Measurements from ENCODE around the gene MFNG. TPM values are rescaled to one million over a fixed set of nuclear protein-coding genes. Genes with fewer than 3 reads are reported as not detected.

Gene MFNG
- total RNA-seq, 1 donor from 2014 or later, result 2.3 TPM

GRCh38 chr22:37516456-37516855 is 30.3 kb upstream of the MFNG start:
- no peaks in the 10 kb centered on the region for H3K36me3 ChIP-seq
- no peaks in the 10 kb centered on the region for H3K9me3 ChIP-seq (ENCODE audit: low read depth)
- Mint-ChIP-seq H3K27ac (no peak overlapping the region), H3K9me3 (peaks cover 4% of the 10 kb centered on the region), H3K36me3 (peaks cover 4% of the 10 kb centered on the region), H3K4me3 (no peak overlapping the region), H3K4me1 (peaks cover 48% of the 10 kb centered on the region), H3K27me3 (ENCODE audit: insufficient read depth, low read depth) (peaks cover 26% of the 10 kb centered on the region)
- TF ChIP-seq CTCF (IDR thresholded peaks at IDR 0.05) (no peak), EZH2phosphoT487 (IDR thresholded peaks at IDR 0.05) (no peak), EZH2 (IDR thresholded peaks at IDR 0.05) (no peak)
- peaks cover 47% of the 10 kb centered on the region for H3K27me3 ChIP-seq
- DNase-seq (ENCODE audit: low spot score), result no peak
- peaks cover 14% of the 10 kb centered on the region for H3K4me1 ChIP-seq
- H2AFZ ChIP-seq (replicated peaks), result no peak overlapping the region
- no peaks in the 10 kb centered on the region for H4K20me1 ChIP-seq (ENCODE audit: low read depth)
- H3K79me2 ChIP-seq (ENCODE audit: low read depth), result no peaks in the 10 kb centered on the region
- H3K4me3 ChIP-seq, result no peak overlapping the region
- peaks cover 14% of the 10 kb centered on the region for H3F3A ChIP-seq (ENCODE audit: low read depth)
- H3K9ac ChIP-seq, result no peak overlapping the region
- H3K4me2 ChIP-seq, result no peak overlapping the region
- no peak overlapping the region for H3K27ac ChIP-seq

- H3K27ac ChIP-seq, result no peak overlapping the region
- no peak overlapping the region for H3K27ac Mint-ChIP-seq
- no peaks in the 10 kb centered on the region for H3K9me3 ChIP-seq (ENCODE audit: low read depth)
- no peaks in the 10 kb centered on the region for H4K20me1 ChIP-seq (ENCODE audit: low read depth)
- TF ChIP-seq EZH2phosphoT487 (IDR thresholded peaks at IDR 0.05), result no peak
- no peak for TF ChIP-seq EZH2 (IDR thresholded peaks at IDR 0.05)
- no peak for TF ChIP-seq CTCF (IDR thresholded peaks at IDR 0.05)
- H3K4me2 ChIP-seq, result no peak overlapping the region
- peaks cover 41% of the 10 kb centered on the region for H3K27me3 ChIP-seq
- no peak overlapping the region for H2AFZ ChIP-seq (replicated peaks)
- no peak overlapping the region for H3K9ac ChIP-seq
- H3K4me1 ChIP-seq, result peaks cover 14% of the 10 kb centered on the region
- H3K36me3 Mint-ChIP-seq, result peaks cover 4% of the 10 kb centered on the region
- H3K36me3 ChIP-seq, result no peaks in the 10 kb centered on the region
- no peak overlapping the region for H3K4me3 Mint-ChIP-seq
- peaks cover 27% of the 10 kb centered on the region for H3K27me3 Mint-ChIP-seq (ENCODE audit: insufficient read depth, low read depth)
- peaks cover 12% of the 10 kb centered on the region for H3F3A ChIP-seq (ENCODE audit: low read depth)
- peaks cover 4% of the 10 kb centered on the region for H3K9me3 Mint-ChIP-seq
- H3K79me2 ChIP-seq (ENCODE audit: low read depth), result no peaks in the 10 kb centered on the region
- DNase-seq (ENCODE audit: low spot score), result no peak
- H3K4me3 ChIP-seq, result no peak overlapping the region
- peaks cover 45% of the 10 kb centered on the region for H3K4me1 Mint-ChIP-seq
These were observed 29.7 kb upstream of the MFNG start for GRCh38 chr22:37515901-37516300.

- no peak for TF ChIP-seq EZH2phosphoT487 (IDR thresholded peaks at IDR 0.05)
- TF ChIP-seq EZH2 (IDR thresholded peaks at IDR 0.05), result no peak
- no peak for TF ChIP-seq CTCF (IDR thresholded peaks at IDR 0.05)
- Histone ChIP-seq H3K4me3 (no peak overlapping the region), H3K4me1 (peaks cover 14% of the 10 kb centered on the region), H3K9me3 (ENCODE audit: low read depth) (no peaks in the 10 kb centered on the region), H3K79me2 (ENCODE audit: low read depth) (no peaks in the 10 kb centered on the region), H3K9ac (no peak overlapping the region), H4K20me1 (ENCODE audit: low read depth) (no peaks in the 10 kb centered on the region), H3K27me3 (peaks cover 28% of the 10 kb centered on the region), H3F3A (ENCODE audit: low read depth) (peaks cover 7% of the 10 kb centered on the region), H2AFZ (replicated peaks) (no peak overlapping the region), H3K4me2 (no peak overlapping the region), H3K27ac (no peak overlapping the region), H3K36me3 (no peaks in the 10 kb centered on the region)
- Mint-ChIP-seq H3K9me3 (peaks cover 4% of the 10 kb centered on the region), H3K4me3 (no peak overlapping the region), H3K4me1 (peaks cover 48% of the 10 kb centered on the region), H3K27me3 (ENCODE audit: insufficient read depth, low read depth) (peaks cover 28% of the 10 kb centered on the region), H3K36me3 (peaks cover 4% of the 10 kb centered on the region), H3K27ac (no peak overlapping the region)
- DNase-seq (ENCODE audit: low spot score), result no peak
These were observed 28.4 kb upstream of the MFNG start for GRCh38 chr22:37514526-37515051.

All from neural progenitor cell (in vitro differentiated cells).